H9 (cell line): Measurements from ENCODE around the gene TMTC3. TPM values are rescaled to one million over a fixed set of nuclear protein-coding genes. Genes with fewer than 3 reads are reported as not detected.
A peak's percentile ranks its signal among the peaks of the same experiment; 100 is the strongest.

Experiments used
- DNase-seq: peaks from one replicate; pipeline ENCODE4 v3.0.0-alpha.2; 2017
- H2AFZ ChIP-seq: one replicate; pipeline ENCODE4 v1.6.1; 2013; ENCODE audit warnings: mild to moderate bottlenecking, low read length, control low read depth, moderate library complexity
- H2AK5ac ChIP-seq: 2 replicates; pipeline ENCODE4 v1.6.1; 2013; ENCODE audit warnings: low read length, control low read depth, mixed read lengths; ENCODE audit not compliant: insufficient read length
- H2BK120ac ChIP-seq: one replicate; pipeline ENCODE4 v1.6.1; 2013; ENCODE audit warnings: low read depth, mild to moderate bottlenecking, low read length, control low read depth, inconsistent platforms; ENCODE audit not compliant: poor library complexity, severe bottlenecking
- H2BK12ac ChIP-seq: 2 replicates; pipeline ENCODE4 v1.6.1; 2013; ENCODE audit warnings: low read length, control low read depth, mixed read lengths, low read depth; ENCODE audit not compliant: insufficient read length
- H2BK15ac ChIP-seq: 2 replicates; pipeline ENCODE4 v1.6.1; 2013; ENCODE audit warnings: low read depth, low read length, control low read depth
- H2BK20ac ChIP-seq: one replicate; pipeline ENCODE4 v1.6.1; 2013; ENCODE audit warnings: low read depth, mild to moderate bottlenecking, low read length, control low read depth, inconsistent platforms; ENCODE audit not compliant: poor library complexity, severe bottlenecking
- H2BK5ac ChIP-seq: 2 replicates; pipeline ENCODE4 v1.6.1; 2013; ENCODE audit warnings: low read length, control low read depth, mixed read lengths; ENCODE audit not compliant: insufficient read length
- H3K14ac ChIP-seq: 2 replicates; pipeline ENCODE4 v1.6.1; 2013; ENCODE audit warnings: low read length, control low read depth; ENCODE audit not compliant: insufficient read depth
- H3K18ac ChIP-seq: 2 replicates; pipeline ENCODE4 v1.6.1; 2013; ENCODE audit warnings: low read depth, mild to moderate bottlenecking, mixed read lengths, low read length, control low read depth; ENCODE audit not compliant: insufficient read length
- H3K23ac ChIP-seq: 2 replicates; pipeline ENCODE4 v1.6.1; 2013; ENCODE audit warnings: low read length, control low read depth, mixed read lengths, low read depth; ENCODE audit not compliant: insufficient read length
- H3K23me2 ChIP-seq: 2 replicates; pipeline ENCODE4 v1.6.1; 2013; ENCODE audit warnings: low read depth, mild to moderate bottlenecking, mixed read lengths, low read length, control low read depth; ENCODE audit not compliant: insufficient read length, poor library complexity, severe bottlenecking
- H3K27ac ChIP-seq: 2 replicates; pipeline ENCODE4 v1.5.1; 2013; ENCODE audit warnings: low read length, control low read depth, mixed read lengths, low read depth; ENCODE audit not compliant: insufficient read length
- H3K27me3 ChIP-seq: 2 replicates; pipeline ENCODE4 v1.6.1; 2013; ENCODE audit warnings: low read length, control low read depth, inconsistent platforms; ENCODE audit not compliant: insufficient read depth
- H3K4ac ChIP-seq: 2 replicates; pipeline ENCODE4 v1.6.1; 2013; ENCODE audit warnings: low read depth, mild to moderate bottlenecking, control low read depth, inconsistent platforms, low read length, moderate library complexity
- H3K4me1 ChIP-seq: 2 replicates; pipeline ENCODE4 v1.6.1; 2013; ENCODE audit warnings: low read length, control low read depth, inconsistent platforms; ENCODE audit not compliant: insufficient read depth
- H3K4me2 ChIP-seq: 2 replicates; pipeline ENCODE4 v1.6.1; 2013; ENCODE audit warnings: low read length, control low read depth, mixed read lengths; ENCODE audit not compliant: insufficient read length, insufficient read depth
- H3K56ac ChIP-seq: 2 replicates; pipeline ENCODE4 v1.6.1; 2013; ENCODE audit warnings: low read depth, mild to moderate bottlenecking, mixed read lengths, low read length, control low read depth; ENCODE audit not compliant: insufficient read length
- H3K79me1 ChIP-seq: 2 replicates; pipeline ENCODE4 v1.6.1; 2013; ENCODE audit warnings: low read depth, mild to moderate bottlenecking, moderate library complexity, low read length, control low read depth, inconsistent platforms; ENCODE audit not compliant: insufficient read depth, poor library complexity, severe bottlenecking
- H3K79me2 ChIP-seq: 2 replicates; pipeline ENCODE4 v1.6.1; 2013; ENCODE audit warnings: low read length, control low read depth, inconsistent platforms; ENCODE audit not compliant: insufficient read depth
- H3K9ac ChIP-seq: 2 replicates; pipeline ENCODE4 v1.6.1; 2013; ENCODE audit warnings: low read length, control low read depth, mixed read lengths; ENCODE audit not compliant: insufficient read length; ENCODE audit errors: extremely low read depth
- H3K9me3 ChIP-seq: one replicate; pipeline ENCODE4 v1.6.1; 2013; ENCODE audit warnings: low read depth, low read length, inconsistent platforms; ENCODE audit not compliant: control insufficient read depth
- H3T11ph ChIP-seq: one replicate; pipeline ENCODE4 v1.6.1; 2013; ENCODE audit warnings: mild to moderate bottlenecking, low read length, control low read depth, inconsistent platforms
- H4K20me1 ChIP-seq: one replicate; pipeline ENCODE4 v1.6.1; 2013; ENCODE audit not compliant: control insufficient read depth, insufficient read length, insufficient read depth
- H4K5ac ChIP-seq: 2 replicates; pipeline ENCODE4 v1.6.1; 2013; ENCODE audit warnings: low read depth, mild to moderate bottlenecking, mixed read lengths, low read length, control low read depth; ENCODE audit not compliant: insufficient read length
- H4K8ac ChIP-seq: replicated peaks from 2 replicates; pipeline ENCODE4 v1.6.1; 2013; ENCODE audit warnings: low read length, control low read depth, mixed read lengths, low read depth; ENCODE audit not compliant: insufficient read length
- H4K91ac ChIP-seq: 2 replicates; pipeline ENCODE4 v1.6.1; 2013; ENCODE audit warnings: low read depth, mild to moderate bottlenecking, moderate library complexity, mixed read lengths, low read length, control low read depth; ENCODE audit not compliant: insufficient read length
- H3K27ac Mint-ChIP-seq, 3 experiments: 2 replicates in 2 of 3; 3 replicates in 1 of 3; pipeline ENCODE4 v1.8.0; 2020 to 2021; ENCODE audit warnings: mixed read lengths in 3 of 3, mild to moderate bottlenecking in 1 of 3, moderate library complexity in 1 of 3
- H3K27me3 Mint-ChIP-seq: 2 replicates; pipeline ENCODE4 v1.8.0; 2021; ENCODE audit warnings: low read depth, mild to moderate bottlenecking, moderate library complexity, mixed read lengths
- H3K36me3 Mint-ChIP-seq, 3 experiments: 2 replicates in 2 of 3; 3 replicates in 1 of 3; pipeline ENCODE4 v1.8.0; 2020 to 2021; ENCODE audit warnings: low read depth in 3 of 3, mixed read lengths in 3 of 3; ENCODE audit not compliant: insufficient read depth in 1 of 3
- H3K4me1 Mint-ChIP-seq, 2 experiments: 2 replicates each; pipeline ENCODE4 v1.8.0; 2020; ENCODE audit warnings: mixed read lengths in 2 of 2
- H3K4me3 Mint-ChIP-seq, 2 experiments: 2 replicates in 1 of 2; 3 replicates in 1 of 2; pipeline ENCODE4 v1.8.0; 2020 to 2021; ENCODE audit warnings: mild to moderate bottlenecking in 2 of 2, mixed read lengths in 2 of 2, moderate library complexity in 1 of 2
- H3K9me3 Mint-ChIP-seq, 2 experiments: 2 replicates in 1 of 2; 3 replicates in 1 of 2; pipeline ENCODE4 v1.8.0; 2020; ENCODE audit warnings: mild to moderate bottlenecking in 2 of 2, mixed read lengths in 2 of 2, moderate library complexity in 1 of 2
- CTCF ChIP-seq: fragments of 200-600 bp; sonication (generic); conservative IDR thresholded peaks from 3 replicates; pipeline ENCODE4 v1.8.0; 2021; ENCODE audit warnings: antibody characterized with exemption, mild to moderate bottlenecking
- WGBS: extraction: QIAGEN DNeasy Blood & Tissue Kit; methylation state at CpG from one replicate; pipeline ENCODE4 v1.1.7; 2013; ENCODE audit warnings: missing lambda C conversion rate, low lambda C conversion rate, mixed read lengths; ENCODE audit not compliant: insufficient read length; ENCODE audit errors: extremely low coverage; 5-methylcytosine and 5-hydroxymethylcytosine counted together
- total RNA-seq: library from RNA; stranded (reverse); gene quantifications from 2 replicates; pipeline ENCODE4 v1.2.1, GENCODE V29; 2021

The TMTC3 gene
- total RNA-seq, 1 experiment from 2014 or later = 37.7 TPM

- Histone ChIP-seq H3K79me2 (peaks cover 5% of the 10 kb centered on the region; the same call in 1 of the 2 replicates), H2AFZ (no peak overlapping the region), H3K4me1 (peaks cover 5% of the 10 kb centered on the region; the same call in 1 of the 2 replicates), H4K91ac (no peak overlapping the region), H2BK5ac (no peak overlapping the region), H3K23ac (no peak overlapping the region), H3K27ac (no peak overlapping the region), H4K20me1 (no peaks in the 10 kb centered on the region), H3K23me2 (no peaks in the 10 kb centered on the region), H4K5ac (no peak overlapping the region), H3K14ac (no peak overlapping the region), H3K27me3 (no peaks in the 10 kb centered on the region), H2BK12ac (no peak overlapping the region), H3K18ac (no peak overlapping the region), H3K4ac (no peak overlapping the region), H3T11ph (no peak overlapping the region), H4K8ac (no peak overlapping the region), H3K56ac (no peak overlapping the region), H2BK15ac (no peak overlapping the region), H3K4me2 (peak overlapping the region; percentile 11), H2BK20ac (no peak overlapping the region), H2BK120ac (no peak overlapping the region), H3K9me3 (no peaks in the 10 kb centered on the region), H2AK5ac (no peak overlapping the region), H3K9ac (no peak overlapping the region), H3K79me1 (no peaks in the 10 kb centered on the region)
- no peak for DNase-seq
- H3K4me3 Mint-ChIP-seq = peak overlapping the region; percentile 88 to 97; a peak in 2 of 5 replicates
- no peaks in the 10 kb centered on the region for H3K27me3 Mint-ChIP-seq
- H3K36me3 Mint-ChIP-seq = no peaks in the 10 kb centered on the region
- peak overlapping the region; percentile 74 to 84 (median 84); a peak in 6 of 7 replicates for H3K27ac Mint-ChIP-seq
- no peaks in the 10 kb centered on the region for H3K9me3 Mint-ChIP-seq
- no peak for TF ChIP-seq CTCF
- H3K4me1 Mint-ChIP-seq = peaks cover 36 to 37% of the 10 kb centered on the region in 2 experiments
- no CpG with 5 or more reads among the region's 3 CpGs for WGBS
These were observed 2.7 kb downstream of the TMTC3 start for GRCh38 chr12:88144546-88145468.
